OCI-LY3 (cell line): Measurements from ENCODE around the gene SERPINA12.

Experiments used
- H2AFZ ChIP-seq: fragments of 200-600, 300-600 bp; shearing (Covaris generic); 2 replicates; pipeline ENCODE4 v1.6.0; 2014; ENCODE audit warnings: antibody characterized with exemption, low read depth, low read length
- H3K27ac ChIP-seq: fragments of 200-600, 300-600 bp; sonication (generic); 2 replicates; pipeline ENCODE4 v1.5.1; 2014; ENCODE audit warnings: mild to moderate bottlenecking, low read length, moderate library complexity, mixed read lengths
- H3K27me3 ChIP-seq: fragments of 200-600, 300-600 bp; sonication (generic); 2 replicates; pipeline ENCODE4 v1.6.1; 2014; ENCODE audit warnings: low read depth, low read length, mixed read lengths
- H3K36me3 ChIP-seq: fragments of 200-600, 300-600 bp; sonication (generic); replicated peaks from 2 replicates; pipeline ENCODE3; 2014; ENCODE audit warnings: low read depth, low read length, mixed read lengths
- H3K4me1 ChIP-seq: fragments of 300-600, 200-600 bp; sonication (generic); 2 replicates; pipeline ENCODE4 v1.6.1; 2014; ENCODE audit warnings: low read length, mixed read lengths
- H3K4me2 ChIP-seq: fragments of 200-600, 300-600 bp; sonication (generic); 2 replicates; pipeline ENCODE4 v1.6.1; 2014; ENCODE audit warnings: low read length, mixed read lengths
- H3K4me3 ChIP-seq: fragments of 300-600, 200-600 bp; sonication (generic); 2 replicates; pipeline ENCODE4 v1.5.1; 2014; ENCODE audit warnings: antibody characterized with exemption, mild to moderate bottlenecking, low read length, moderate library complexity
- H3K79me2 ChIP-seq: fragments of 300-600, 200-600 bp; shearing (Covaris generic); 2 replicates; pipeline ENCODE4 v1.6.1; 2014; ENCODE audit warnings: mild to moderate bottlenecking, low read length, mixed read lengths
- H3K9ac ChIP-seq: fragments of 300-600, 200-600 bp; shearing (Covaris generic); 2 replicates; pipeline ENCODE4 v1.6.0; 2014; ENCODE audit warnings: mild to moderate bottlenecking, low read length, moderate library complexity
- H3K9me3 ChIP-seq: fragments of 200-600, 300-600 bp; shearing (Covaris generic); 2 replicates; pipeline ENCODE4 v1.6.1; 2014; ENCODE audit warnings: low read length, mixed read lengths; ENCODE audit not compliant: insufficient read depth
- H4K20me1 ChIP-seq: fragments of 200-600, 300-600 bp; sonication (generic); 2 replicates; pipeline ENCODE4 v1.6.1; 2016; ENCODE audit warnings: low read length, mixed read lengths; ENCODE audit not compliant: insufficient read depth
- CTCF ChIP-seq: fragments of 200-600, 300-600 bp; sonication (generic); IDR thresholded peaks from 2 replicates; pipeline ENCODE4 v1.5.1; 2014; ENCODE audit warnings: antibody characterized with exemption, low read length, low read depth
- EZH2phosphoT487 ChIP-seq: fragments of 200-600 bp; shearing (Covaris generic); IDR thresholded peaks from 2 replicates; pipeline ENCODE4 v1.6.1; 2018; ENCODE audit warnings: antibody characterized with exemption, mixed run types, low read depth

SERPINA12 gene

DNA sequence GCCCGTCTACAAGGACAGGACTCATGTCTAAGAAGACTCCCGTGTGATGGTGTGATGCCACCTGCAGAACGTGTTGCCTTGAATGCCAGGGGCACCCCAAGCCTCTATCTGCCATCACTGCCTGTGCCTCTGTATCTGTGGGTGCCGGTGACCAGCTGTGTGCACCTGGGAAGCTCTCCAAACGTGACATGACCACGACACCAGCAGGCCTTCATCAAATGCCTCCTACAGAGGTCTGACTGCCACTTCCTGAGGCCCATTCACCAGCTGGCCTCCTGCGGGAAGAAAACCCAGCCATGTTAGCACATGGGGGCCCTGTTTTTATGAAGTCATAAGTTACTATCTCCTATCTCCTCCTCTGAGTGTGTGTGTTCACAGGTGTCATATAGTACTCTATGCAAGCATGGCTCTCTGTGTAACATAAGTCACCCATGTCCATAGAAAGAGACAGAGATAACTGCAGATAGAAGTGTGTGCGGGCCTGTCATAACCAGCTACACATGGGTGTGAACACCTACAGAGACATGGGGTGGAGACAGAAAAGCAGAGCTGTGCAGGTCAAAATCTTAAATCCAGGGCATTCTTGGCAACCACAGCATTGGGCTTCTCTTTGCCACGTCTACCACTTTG, 33.7 kb upstream of the SERPINA12 start:
- Histone ChIP-seq H3K27me3 (peaks cover 17% of the 10 kb centered on the region), H3K4me3 (no peak overlapping the region), H4K20me1 (no peaks in the 10 kb centered on the region), H3K27ac (no peak overlapping the region), H3K79me2 (no peaks in the 10 kb centered on the region), H3K9ac (no peak overlapping the region), H3K36me3 (no peaks in the 10 kb centered on the region), H2AFZ (no peak overlapping the region), H3K4me2 (no peak overlapping the region), H3K4me1 (peaks cover 8% of the 10 kb centered on the region), H3K9me3 (no peaks in the 10 kb centered on the region)
- TF ChIP-seq EZH2phosphoT487 (no peak), CTCF (no peak)

DNA sequence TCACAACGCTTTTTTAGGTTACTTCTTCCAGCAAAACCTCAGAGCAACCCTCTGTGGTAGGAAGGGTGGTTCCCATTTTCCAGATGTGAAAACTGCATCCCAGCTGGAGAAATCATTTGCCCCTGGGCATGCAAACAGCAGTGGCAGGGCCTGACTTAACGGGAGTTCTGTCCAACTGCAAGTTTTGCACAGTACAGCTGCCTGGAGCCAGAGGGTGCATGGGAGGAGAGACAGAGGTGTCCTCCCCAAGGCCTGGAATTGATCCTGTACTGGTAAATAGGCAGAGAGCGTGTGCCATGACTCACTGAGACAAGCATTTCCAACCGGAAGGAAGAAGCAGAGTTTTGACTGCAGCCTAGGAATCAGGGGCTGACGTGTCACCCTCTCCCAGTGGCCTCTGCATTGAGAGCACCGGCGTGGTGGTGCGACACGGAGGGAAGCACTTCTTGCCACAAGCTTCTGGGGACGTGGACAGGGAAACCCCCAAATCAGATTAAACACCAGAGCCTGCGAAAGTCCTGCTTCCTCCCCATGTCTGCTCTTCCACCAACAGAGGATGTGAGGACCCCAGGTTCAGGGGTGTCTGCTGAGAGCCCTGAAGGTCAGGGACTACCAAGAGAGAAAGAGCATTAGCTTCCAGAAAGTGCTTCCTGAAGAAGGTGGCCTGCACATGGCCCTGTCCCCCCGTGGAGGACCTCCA, 33.0 kb upstream of the SERPINA12 start:
- Histone ChIP-seq H4K20me1 (no peaks in the 10 kb centered on the region), H3K4me1 (peaks cover 8% of the 10 kb centered on the region)

GRCh38 chr14:94541234-94541975, 32.1 kb upstream of the SERPINA12 start:
- Histone ChIP-seq H3K27ac (no peak overlapping the region), H3K27me3 (peaks cover 22% of the 10 kb centered on the region), H3K36me3 (no peaks in the 10 kb centered on the region), H3K4me3 (no peak overlapping the region), H3K9ac (no peak overlapping the region), H3K4me1 (peaks cover 8% of the 10 kb centered on the region), H3K79me2 (no peaks in the 10 kb centered on the region), H3K9me3 (no peaks in the 10 kb centered on the region), H3K4me2 (no peak overlapping the region), H2AFZ (no peak overlapping the region), H4K20me1 (no peaks in the 10 kb centered on the region)
- no peak for TF ChIP-seq CTCF

More for the DNA sequence above, 33.0 kb upstream of the SERPINA12 start:
- H3K27ac ChIP-seq, result no peak overlapping the region
- H3K4me3 ChIP-seq, result no peak overlapping the region
- no peak overlapping the region for H2AFZ ChIP-seq
- peak overlapping the region; percentile 14; the same call in 1 of the 2 replicates for H3K4me2 ChIP-seq
- H3K9ac ChIP-seq, result no peak overlapping the region
- H3K79me2 ChIP-seq, result no peaks in the 10 kb centered on the region
- H3K27me3 ChIP-seq, result peaks cover 22% of the 10 kb centered on the region
- H3K9me3 ChIP-seq, result no peaks in the 10 kb centered on the region
- TF ChIP-seq CTCF (no peak), EZH2phosphoT487 (no peak)
- H3K36me3 ChIP-seq, result no peaks in the 10 kb centered on the region
